ENCODE measurements around the gene DLL1.

DLL1 gene

DNA sequence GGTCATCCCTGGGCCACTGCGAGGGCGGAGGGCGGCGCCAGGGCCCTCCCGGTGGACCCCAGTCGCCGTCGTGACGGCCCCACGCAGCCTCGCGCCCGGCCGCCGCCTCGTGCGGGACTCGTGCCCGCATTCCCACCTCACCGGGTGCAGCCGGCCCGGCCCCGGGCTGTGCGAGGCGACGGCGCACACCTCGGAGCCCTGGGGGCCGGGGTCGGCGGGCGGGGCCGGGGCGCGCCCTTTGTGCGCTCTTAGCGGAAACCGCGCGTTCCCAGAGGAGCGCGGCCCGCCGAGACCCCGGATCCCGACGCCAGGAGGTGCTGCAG lies 5.5 kb upstream of the DLL1 start:
- Histone ChIP-seq H3K27ac (ENCODE audit: insufficient read depth in 1 of 2, low read depth in 1 of 2, low read length in 2 of 2, poor library complexity in 1 of 2, severe bottlenecking in 2 of 2) (no peak overlapping the region), H3K9me3 (ENCODE audit: control extremely low read depth in 1 of 5, control insufficient read depth in 4 of 5, insufficient read depth in 2 of 5, low read depth in 1 of 5, low read length in 4 of 5) (peaks cover 0 to 10% (median 6%) of the 10 kb centered on the region in 5 experiments), H3K4me1 (ENCODE audit: control extremely low read depth in 1 of 4, control insufficient read depth in 4 of 4, insufficient read depth in 4 of 4, low read length in 3 of 4) (peaks cover 0 to 58% (median 40%) of the 10 kb centered on the region in 4 experiments), H3K27me3 (replicated peaks in 2 of 5; ENCODE audit: control insufficient read depth in 4 of 5, insufficient read depth in 5 of 5, low read length in 4 of 5) (peaks cover 17 to 97% (median 36%) of the 10 kb centered on the region in 5 experiments), H3K36me3 (ENCODE audit: control insufficient read depth in 4 of 4, insufficient read depth in 4 of 4, low read length in 3 of 4) (no peaks in the 10 kb centered on the region), H3K4me3 (ENCODE audit: control insufficient read depth in 1 of 7, extremely low read depth in 1 of 7, insufficient read depth in 4 of 7, low read depth in 2 of 7, low read length in 6 of 7) (peak overlapping the region in 2 of 7 experiments; percentile 24 to 42)
- 2% methylated on average over 42 of the region's 47 CpGs for WGBS (ENCODE audit: insufficient coverage)
- DNase-seq: no peak
- POLR2A ChIA-PET: no interaction called here
- CTCF ChIA-PET: no interaction called here

DNA sequence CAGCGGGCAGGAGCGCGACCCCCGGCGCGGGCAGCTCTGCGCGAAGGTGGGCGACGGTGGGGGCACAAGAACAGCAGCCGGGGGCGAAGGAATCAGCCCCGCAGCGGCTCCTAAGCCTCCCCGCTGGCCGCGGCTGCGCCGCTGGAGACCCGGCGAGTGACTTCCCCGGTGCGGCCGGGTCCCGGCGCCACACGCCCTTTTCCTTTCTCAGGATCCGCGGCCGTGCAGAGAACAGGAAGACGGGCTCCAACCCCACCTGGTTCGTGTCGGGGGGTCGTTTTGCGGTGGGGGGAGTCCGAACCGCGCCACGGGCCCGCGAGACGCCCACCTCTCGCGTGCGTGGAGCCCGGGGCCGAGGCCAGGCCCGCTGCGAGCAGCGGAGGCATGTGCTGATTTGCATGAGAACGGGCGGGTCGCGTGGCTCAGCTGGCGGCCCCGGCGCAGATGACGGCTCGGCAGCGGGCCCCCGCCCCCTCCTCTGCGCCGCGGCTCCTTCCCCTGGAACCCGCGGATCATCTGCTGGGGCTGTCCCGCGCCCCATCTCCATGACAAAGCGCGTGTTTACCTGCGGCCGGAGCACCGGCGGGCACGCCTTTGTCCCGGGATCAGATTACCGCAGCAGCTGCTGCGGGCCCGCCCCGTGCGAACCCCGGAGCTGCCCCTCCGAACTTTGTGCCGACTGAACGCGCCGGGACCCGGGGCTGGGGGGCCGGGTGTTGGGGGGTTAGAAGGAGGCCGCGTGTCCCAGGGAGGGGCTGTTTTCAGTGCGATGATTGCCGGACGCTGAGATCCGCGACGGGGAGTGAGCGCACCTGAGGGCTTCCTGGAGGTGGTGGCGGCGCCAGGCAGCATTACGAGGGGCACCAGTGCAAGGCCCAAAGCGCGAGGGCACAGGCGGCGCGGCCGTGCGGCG lies 4.9 kb upstream of the DLL1 start:
- H3K36me3 ChIP-seq (ENCODE audit: control insufficient read depth in 4 of 4, insufficient read depth in 4 of 4, low read length in 3 of 4): no peaks in the 10 kb centered on the region
- peak in 2 of 3 donors; percentile 70 to 82 for DNase-seq
- no peak overlapping the region for H3K27ac ChIP-seq (ENCODE audit: insufficient read depth in 1 of 2, low read depth in 1 of 2, low read length in 2 of 2, poor library complexity in 1 of 2, severe bottlenecking in 2 of 2)
- peaks cover 17 to 99% (median 36%) of the 10 kb centered on the region in 5 experiments for H3K27me3 ChIP-seq (replicated peaks in 2 of 5; ENCODE audit: control insufficient read depth in 4 of 5, insufficient read depth in 5 of 5, low read length in 4 of 5)
- ChIA-PET CTCF (interaction anchor here (0.6 kb wide), 1 partner anchor 63 kb away, joined by 3 read pairs; no protein-coding TSS in a partner anchor), POLR2A (interaction anchor here (0.6 kb wide), 1 partner anchor 59 kb away, joined by 3 read pairs; no protein-coding TSS in a partner anchor)
- peaks cover 0 to 4% (median 1%) of the 10 kb centered on the region in 5 experiments for H3K9me3 ChIP-seq (ENCODE audit: control extremely low read depth in 1 of 5, control insufficient read depth in 4 of 5, insufficient read depth in 2 of 5, low read depth in 1 of 5, low read length in 4 of 5)
- 1% methylated on average over 70 of the region's 109 CpGs for WGBS (ENCODE audit: insufficient coverage)
- H3K4me3 ChIP-seq (ENCODE audit: control insufficient read depth in 1 of 7, extremely low read depth in 1 of 7, insufficient read depth in 4 of 7, low read depth in 2 of 7, low read length in 6 of 7): peak overlapping the region in 6 of 7 experiments; percentile 31 to 65 (median 50)
- H3K4me1 ChIP-seq (ENCODE audit: control extremely low read depth in 1 of 4, control insufficient read depth in 4 of 4, insufficient read depth in 4 of 4, low read length in 3 of 4): peaks cover 0 to 63% (median 44%) of the 10 kb centered on the region in 4 experiments

DNA sequence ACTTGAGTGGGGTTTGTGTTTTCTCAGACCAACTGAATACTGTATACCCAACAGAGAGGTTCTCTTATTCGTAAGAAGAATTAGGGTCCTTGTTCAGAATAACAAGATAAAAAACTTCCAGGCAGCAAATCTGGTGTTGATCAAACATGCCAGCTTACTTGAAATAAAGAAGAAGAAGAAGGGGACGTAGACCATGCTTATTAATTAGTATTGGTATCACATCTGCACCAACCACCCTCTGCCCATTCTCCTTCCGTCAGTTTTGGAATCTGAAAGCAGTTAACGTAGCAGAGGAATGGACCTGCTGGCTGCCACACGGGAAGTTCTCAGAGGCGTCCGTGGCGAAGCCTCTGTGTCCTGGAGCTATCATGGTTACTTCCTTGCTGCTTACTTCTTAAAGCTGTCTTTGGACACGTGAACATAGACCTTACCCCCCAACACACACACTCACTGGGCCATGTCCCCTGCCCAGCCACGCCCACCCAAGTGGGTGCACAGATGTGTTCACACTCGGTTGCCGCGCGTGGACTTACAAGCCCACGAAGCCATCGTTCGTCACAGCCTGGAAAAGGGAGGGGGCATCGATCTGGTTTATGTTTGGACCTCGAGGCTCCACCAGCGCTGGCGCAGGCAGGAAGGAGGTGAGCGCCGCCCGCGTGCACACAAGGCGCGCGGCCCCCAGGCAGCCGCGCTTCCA lies 4.1 kb upstream of the DLL1 start:
- DNase-seq: peak in 1 of 3 donors; percentile 46
- Histone ChIP-seq H3K4me1 (ENCODE audit: control extremely low read depth in 1 of 4, control insufficient read depth in 4 of 4, insufficient read depth in 4 of 4, low read length in 3 of 4) (peaks cover 0 to 70% (median 51%) of the 10 kb centered on the region in 4 experiments), H3K27me3 (replicated peaks in 2 of 5; ENCODE audit: control insufficient read depth in 4 of 5, insufficient read depth in 5 of 5, low read length in 4 of 5) (peaks cover 17 to 99% (median 36%) of the 10 kb centered on the region in 5 experiments), H3K9me3 (ENCODE audit: control extremely low read depth in 1 of 5, control insufficient read depth in 4 of 5, insufficient read depth in 2 of 5, low read depth in 1 of 5, low read length in 4 of 5) (no peaks in the 10 kb centered on the region), H3K27ac (ENCODE audit: insufficient read depth in 1 of 2, low read depth in 1 of 2, low read length in 2 of 2, poor library complexity in 1 of 2, severe bottlenecking in 2 of 2) (no peak overlapping the region), H3K4me3 (ENCODE audit: control insufficient read depth in 1 of 7, extremely low read depth in 1 of 7, insufficient read depth in 4 of 7, low read depth in 2 of 7, low read length in 6 of 7) (peak overlapping the region in 6 of 7 experiments; percentile 31 to 65 (median 50)), H3K36me3 (ENCODE audit: control insufficient read depth in 4 of 4, insufficient read depth in 4 of 4, low read length in 3 of 4) (no peaks in the 10 kb centered on the region)
- ChIA-PET POLR2A (no interaction called here), CTCF (interaction anchor here (0.6 to 2.1 kb wide), 3 partner anchors 8 to 344 kb away, joined by 3 to 5 read pairs (median 5); no protein-coding TSS in a partner anchor)
- under 1% methylated on average over 28 of the region's 30 CpGs for WGBS (ENCODE audit: insufficient coverage)

DNA sequence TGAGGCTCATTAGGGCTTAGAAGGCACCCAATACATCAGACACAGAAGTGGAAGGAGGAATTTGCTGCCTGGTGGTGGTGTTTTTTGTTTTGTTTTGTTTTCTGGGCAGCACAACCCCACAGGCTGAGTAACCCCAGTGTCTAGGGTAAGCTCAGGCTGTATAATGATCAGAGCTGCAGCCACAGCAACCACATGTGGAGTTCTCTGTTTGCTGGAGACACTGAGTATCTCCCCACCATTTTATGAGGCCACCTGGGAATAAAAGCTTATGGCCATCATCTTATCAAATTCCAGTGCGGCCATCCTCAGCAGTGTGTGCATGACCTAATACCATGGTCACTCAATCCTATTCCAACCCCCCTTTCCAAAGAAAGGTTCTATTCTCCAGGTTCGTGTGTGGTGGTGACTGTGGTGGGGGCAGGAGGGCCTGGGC lies 3.4 kb upstream of the DLL1 start:
- WGBS (ENCODE audit: insufficient coverage): 14% methylated on average over 1 of the region's 2 CpGs
- DNase-seq: peak in 1 of 3 donors; percentile 32
- no peak overlapping the region for H3K27ac ChIP-seq (ENCODE audit: insufficient read depth in 1 of 2, low read depth in 1 of 2, low read length in 2 of 2, poor library complexity in 1 of 2, severe bottlenecking in 2 of 2)
- peaks cover 17 to 99% (median 36%) of the 10 kb centered on the region in 5 experiments for H3K27me3 ChIP-seq (replicated peaks in 2 of 5; ENCODE audit: control insufficient read depth in 4 of 5, insufficient read depth in 5 of 5, low read length in 4 of 5)
- H3K9me3 ChIP-seq (ENCODE audit: control extremely low read depth in 1 of 5, control insufficient read depth in 4 of 5, insufficient read depth in 2 of 5, low read depth in 1 of 5, low read length in 4 of 5): no peaks in the 10 kb centered on the region
- ChIA-PET CTCF (interaction anchor here (0.9 to 2.1 kb wide), 5 partner anchors 9 to 343 kb away, joined by 3 to 5 read pairs (median 3); no protein-coding TSS in a partner anchor), POLR2A (no interaction called here)
- no peak overlapping the region for H3K4me3 ChIP-seq (ENCODE audit: control insufficient read depth in 1 of 7, extremely low read depth in 1 of 7, insufficient read depth in 4 of 7, low read depth in 2 of 7, low read length in 6 of 7)
- no peaks in the 10 kb centered on the region for H3K36me3 ChIP-seq (ENCODE audit: control insufficient read depth in 4 of 4, insufficient read depth in 4 of 4, low read length in 3 of 4)
- peaks cover 0 to 76% (median 57%) of the 10 kb centered on the region in 4 experiments for H3K4me1 ChIP-seq (ENCODE audit: control extremely low read depth in 1 of 4, control insufficient read depth in 4 of 4, insufficient read depth in 4 of 4, low read length in 3 of 4)

DNA sequence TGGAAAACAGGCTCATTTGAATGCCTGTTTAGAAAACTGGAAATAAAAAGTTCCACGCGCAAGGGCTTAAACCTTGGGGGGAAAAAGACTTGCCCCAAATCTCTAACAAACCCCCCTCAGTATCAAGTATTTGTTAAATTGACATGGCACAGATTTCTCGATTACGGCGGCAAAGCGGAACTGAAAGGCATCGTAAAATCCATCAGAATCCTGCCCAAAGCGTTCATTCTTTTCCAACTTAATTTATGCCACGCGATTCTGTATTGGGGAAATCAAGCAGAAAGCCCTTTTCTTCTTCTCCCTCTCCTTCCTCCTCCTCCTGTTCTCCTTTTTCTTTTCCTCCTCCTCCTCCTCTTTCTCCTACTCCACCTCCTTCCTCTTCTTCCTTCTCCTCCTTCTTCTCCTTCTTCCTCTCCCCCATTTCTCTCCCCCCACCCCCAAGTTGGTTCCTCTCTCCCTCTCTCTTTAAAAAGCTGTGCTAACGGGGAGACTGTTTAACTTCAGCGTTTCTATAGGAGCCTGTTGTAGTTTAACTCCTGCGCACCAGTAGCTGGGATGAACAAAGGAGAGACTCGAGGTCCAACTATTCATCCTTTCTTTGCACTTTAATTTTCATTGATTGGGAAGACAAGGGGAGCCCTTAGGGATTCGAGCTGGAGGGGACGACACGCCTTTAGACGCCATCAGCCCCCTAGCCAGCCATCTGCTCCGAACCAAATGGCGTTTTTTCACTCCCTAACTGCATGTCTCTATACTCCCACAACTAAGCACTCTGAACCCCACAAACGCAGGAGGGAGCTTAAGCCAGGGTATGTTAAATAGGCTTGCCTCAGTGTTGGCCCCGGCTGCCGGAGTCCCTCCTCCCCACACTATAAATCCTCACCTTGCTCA lies 2.7 kb upstream of the DLL1 start:
- CTCF ChIA-PET: interaction anchor here (0.8 to 2.1 kb wide), 6 partner anchors 9 to 342 kb away, joined by 3 to 5 read pairs (median 4); no protein-coding TSS in a partner anchor
- H3K27me3 ChIP-seq (replicated peaks in 2 of 5; ENCODE audit: control insufficient read depth in 4 of 5, insufficient read depth in 5 of 5, low read length in 4 of 5): peaks cover 17 to 99% (median 41%) of the 10 kb centered on the region in 5 experiments
- POLR2A ChIA-PET: no interaction called here

DNA sequence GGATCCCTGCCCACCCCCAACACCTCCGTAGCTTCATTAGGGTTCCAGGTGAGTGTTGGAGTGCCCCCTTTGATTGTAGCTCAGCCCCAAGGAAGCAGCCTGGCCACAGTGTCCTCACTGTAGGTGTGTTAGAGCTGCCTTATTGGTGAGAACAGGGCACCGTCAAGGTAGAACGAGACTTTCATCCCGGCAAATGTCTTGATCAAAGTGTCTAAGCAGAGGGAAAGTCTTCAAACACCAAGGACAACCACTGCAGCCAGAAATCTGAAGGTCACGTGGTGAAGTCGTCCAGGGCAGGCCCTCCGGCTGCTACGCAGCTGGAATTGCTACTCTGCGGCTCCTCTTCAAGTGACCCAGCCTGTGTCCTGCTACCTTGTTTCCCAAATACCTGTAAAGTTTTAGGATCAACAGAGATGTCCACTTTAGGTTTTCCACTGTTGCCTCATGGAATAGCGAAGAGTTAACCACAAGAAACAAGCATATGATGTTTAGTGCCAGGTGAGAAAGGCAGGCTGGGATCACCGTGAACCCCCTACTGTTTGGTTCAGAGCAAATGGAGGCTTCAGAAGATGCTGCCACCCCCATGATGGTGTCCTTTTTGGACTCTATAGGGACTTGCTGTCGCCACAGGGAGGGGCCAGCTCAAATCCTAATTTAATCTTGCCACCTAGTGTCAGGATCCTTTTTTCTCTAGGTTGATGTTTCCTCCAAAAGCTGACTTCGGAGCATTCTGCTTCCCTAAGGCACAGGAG lies 1.7 kb upstream of the DLL1 start:
- CTCF ChIA-PET: interaction anchor here (0.8 to 2.1 kb wide), 6 partner anchors 13 to 341 kb away, joined by 3 to 5 read pairs (median 4); no protein-coding TSS in a partner anchor
- POLR2A ChIA-PET: no interaction called here
- Histone ChIP-seq H3K36me3 (ENCODE audit: control insufficient read depth in 4 of 4, insufficient read depth in 4 of 4, low read length in 3 of 4) (no peaks in the 10 kb centered on the region), H3K4me1 (ENCODE audit: control extremely low read depth in 1 of 4, control insufficient read depth in 4 of 4, insufficient read depth in 4 of 4, low read length in 3 of 4) (peaks cover 0 to 84% (median 63%) of the 10 kb centered on the region in 4 experiments), H3K27me3 (replicated peaks in 2 of 5; ENCODE audit: control insufficient read depth in 4 of 5, insufficient read depth in 5 of 5, low read length in 4 of 5) (peaks cover 10 to 99% (median 46%) of the 10 kb centered on the region in 5 experiments), H3K4me3 (ENCODE audit: control insufficient read depth in 1 of 7, extremely low read depth in 1 of 7, insufficient read depth in 4 of 7, low read depth in 2 of 7, low read length in 6 of 7) (peak overlapping the region in 2 of 7 experiments; percentile 50 to 85), H3K9me3 (ENCODE audit: control extremely low read depth in 1 of 5, control insufficient read depth in 4 of 5, insufficient read depth in 2 of 5, low read depth in 1 of 5, low read length in 4 of 5) (no peaks in the 10 kb centered on the region), H3K27ac (ENCODE audit: insufficient read depth in 1 of 2, low read depth in 1 of 2, low read length in 2 of 2, poor library complexity in 1 of 2, severe bottlenecking in 2 of 2) (no peak overlapping the region)
- DNase-seq: peak in 1 of 3 donors; percentile 45
- 4% methylated on average over 11 of the region's 13 CpGs for WGBS (ENCODE audit: insufficient coverage)

More for the DNA sequence above, 2.7 kb upstream of the DLL1 start:
- 8% methylated on average over 15 of the region's 23 CpGs for WGBS (ENCODE audit: insufficient coverage)
- H3K4me3 ChIP-seq (ENCODE audit: control insufficient read depth in 1 of 7, extremely low read depth in 1 of 7, insufficient read depth in 4 of 7, low read depth in 2 of 7, low read length in 6 of 7): peak overlapping the region in 1 of 7 experiments; percentile 10
- DNase-seq: no peak
- peaks cover 0 to 81% (median 61%) of the 10 kb centered on the region in 4 experiments for H3K4me1 ChIP-seq (ENCODE audit: control extremely low read depth in 1 of 4, control insufficient read depth in 4 of 4, insufficient read depth in 4 of 4, low read length in 3 of 4)
- no peak overlapping the region for H3K27ac ChIP-seq (ENCODE audit: insufficient read depth in 1 of 2, low read depth in 1 of 2, low read length in 2 of 2, poor library complexity in 1 of 2, severe bottlenecking in 2 of 2)
- H3K36me3 ChIP-seq (ENCODE audit: control insufficient read depth in 4 of 4, insufficient read depth in 4 of 4, low read length in 3 of 4): no peaks in the 10 kb centered on the region
- H3K9me3 ChIP-seq (ENCODE audit: control extremely low read depth in 1 of 5, control insufficient read depth in 4 of 5, insufficient read depth in 2 of 5, low read depth in 1 of 5, low read length in 4 of 5): no peaks in the 10 kb centered on the region
